HepG2 (cell line): Measurements from ENCODE around the gene STX10. TPM values are rescaled to one million over a fixed set of nuclear protein-coding genes. Genes with fewer than 3 reads are reported as not detected.

ENCODE experiments used
- ARNT ChIP-seq: fragments of 450-650 bp; IDR thresholded peaks from 2 replicates; pipeline ENCODE4 v1.6.1; 2017
- CBFB ChIP-seq: sonication (generic); formaldehyde crosslinking; IDR thresholded peaks from 2 replicates; pipeline ENCODE4 v1.4.0; 2020; ENCODE audit warnings: missing genetic modification reagents
- FOXP1 ChIP-seq, 2 experiments: fragments of 450-650 bp in 1 of 2; IDR thresholded peaks; 2 replicates each; pipeline ENCODE4 v1.6.1; 2017 to 2018; ENCODE audit warnings: antibody characterized with exemption in 1 of 2
- GMEB2 ChIP-seq: IDR thresholded peaks from 2 replicates; pipeline ENCODE4 v1.6.1; 2016; ENCODE audit warnings: missing biosample characterization, missing genetic modification reagents, low read depth
- HDAC1 ChIP-seq: sonication (generic); formaldehyde crosslinking; IDR thresholded peaks from 2 replicates; pipeline ENCODE4 v1.5.1; 2020; ENCODE audit warnings: mild to moderate bottlenecking, missing genetic modification reagents
- KDM1A ChIP-seq: IDR thresholded peaks from 2 replicates; pipeline ENCODE4 v1.6.1; 2016; ENCODE audit warnings: missing compliant biosample characterization
- NAIF1 ChIP-seq: sonication (generic); formaldehyde crosslinking; IDR thresholded peaks from 2 replicates; pipeline ENCODE4 v1.5.0; 2020; ENCODE audit warnings: mild to moderate bottlenecking, missing genetic modification reagents, borderline replicate concordance
- NCOA2 ChIP-seq: sonication (generic); formaldehyde crosslinking; IDR thresholded peaks from 2 replicates; pipeline ENCODE4 v1.8.0; 2022; ENCODE audit warnings: inconsistent platforms
- NR2F2 ChIP-seq: IDR thresholded peaks from 2 replicates; pipeline ENCODE4 v1.6.1; 2012; ENCODE audit warnings: low read depth, inconsistent platforms, borderline replicate concordance
- PAXIP1 ChIP-seq: sonication (generic); formaldehyde crosslinking; conservative IDR thresholded peaks from 2 replicates; pipeline ENCODE4 v1.4.0; 2020; ENCODE audit warnings: mild to moderate bottlenecking, missing genetic modification reagents, moderate library complexity
- PHF21A ChIP-seq: sonication (generic); formaldehyde crosslinking; IDR thresholded peaks from 2 replicates; pipeline ENCODE4 v1.5.0; 2020; ENCODE audit warnings: mild to moderate bottlenecking, missing genetic modification reagents
- POGZ ChIP-seq: sonication (generic); formaldehyde crosslinking; IDR thresholded peaks from 2 replicates; pipeline ENCODE4 v1.4.0; 2020; ENCODE audit warnings: mild to moderate bottlenecking, missing genetic modification reagents
- RARA ChIP-seq: IDR thresholded peaks from 2 replicates; pipeline ENCODE4 v1.6.1; 2016; ENCODE audit warnings: missing genetic modification reagents, missing compliant biosample characterization
- TBX3 ChIP-seq: fragments of 450-650 bp; IDR thresholded peaks from 2 replicates; pipeline ENCODE4 v1.6.1; 2017; ENCODE audit warnings: antibody characterized with exemption, mild to moderate bottlenecking, inconsistent platforms, borderline replicate concordance
- ZBTB14 ChIP-seq: sonication (generic); formaldehyde crosslinking; IDR thresholded peaks from 2 replicates; pipeline ENCODE4 v1.4.0; 2020; ENCODE audit warnings: missing genetic modification reagents
- ZBTB7A ChIP-seq: sonication (generic); formaldehyde crosslinking; IDR thresholded peaks from 2 replicates; pipeline ENCODE4 v1.8.0; 2022; ENCODE audit warnings: mild to moderate bottlenecking, missing genetic modification reagents
- ZNF3 ChIP-seq: IDR thresholded peaks from 2 replicates; pipeline ENCODE4 v1.7.0; 2017; ENCODE audit warnings: inconsistent platforms
- ZNF350 ChIP-seq: sonication (generic); formaldehyde crosslinking; IDR thresholded peaks from 2 replicates; pipeline ENCODE4 v1.4.0; 2020; ENCODE audit warnings: mild to moderate bottlenecking, low read depth, missing genetic modification reagents, borderline replicate concordance
- ZNF770 ChIP-seq: sonication (generic); formaldehyde crosslinking; IDR thresholded peaks from 2 replicates; pipeline ENCODE4 v1.5.0; 2020; ENCODE audit warnings: mild to moderate bottlenecking, missing genetic modification reagents
- polyA plus RNA-seq, 8 experiments: library from polyadenylated mRNA; depleted of rRNA in 3 of 8; stranded (reverse) in 7 of 8; unstranded in 1 of 8; fragments of >200 nt; fragmentation: Illumina TruSeq in 4 of 8; extraction: Trizol in 4 of 8; gene quantifications; 2 replicates each; pipeline versions ENCODE4 v1.2.1 to v1.2.3, GENCODE V29; 2011 to 2016; ENCODE audit warnings: low read depth in 4 of 8, missing spikeins in 1 of 8, mixed read lengths in 1 of 8; ENCODE audit not compliant: insufficient read depth in 1 of 8
- total RNA-seq, 5 experiments: library from RNA; depleted of rRNA; stranded (reverse); fragments of >200 nt; fragmentation: Illumina TruSeq; extraction: Trizol; gene quantifications; 2 replicates each; pipeline ENCODE4 v1.2.3, GENCODE V29; 2016; ENCODE audit warnings: low read depth in 1 of 5
- TF ChIP-seq, protein P1 (sequence below): sonication (generic); formaldehyde crosslinking; IDR thresholded peaks from 2 replicates; pipeline ENCODE4 v1.8.1; 2023; ENCODE audit warnings: mild to moderate bottlenecking, missing genetic modification reagents, borderline replicate concordance

The STX10 gene
- total and polyA plus RNA-seq, 2 of the 13 experiments (the other 11 are each of a cell fraction or from before 2014, with no cell fraction given) = 47.9 to 66.4 TPM

- TF ChIP-seq CBFB (CRISPR knock-in tag) = no peak
- no peak for TF ChIP-seq ZNF350 (CRISPR knock-in tag)
- TF ChIP-seq ZNF3 = peak; percentile 83
- no peak for TF ChIP-seq NR2F2
- no peak for TF ChIP-seq GMEB2 (CRISPR knock-in tag)
- TF ChIP-seq ZBTB7A (CRISPR knock-in tag) = 0 out of 2 replicates have a peak, but pooled peaks have one; percentile 46
- TF ChIP-seq ZNF770 (CRISPR knock-in tag) = peak; percentile 97
- no peak for TF ChIP-seq RARA (CRISPR knock-in tag)
- peak; percentile 60; the same call in 1 of the 2 replicates for TF ChIP-seq KDM1A
- peak; percentile 81 for TF ChIP-seq HDAC1 (CRISPR knock-in tag)
- no peak for TF ChIP-seq ZBTB14 (CRISPR knock-in tag)
- no peak for TF ChIP-seq FOXP1 (IDR thresholded peaks at IDR 0.05)
- peak; percentile 49; the same call in 1 of the 2 replicates for TF ChIP-seq FOXP1 (CRISPR knock-in tag; IDR thresholded peaks at IDR 0.05)
- TF ChIP-seq ARNT = no peak
- peak; percentile 74; the same call in 1 of the 2 replicates for TF ChIP-seq TBX3
- TF ChIP-seq NCOA2 = 0 out of 2 replicates have a peak, but pooled peaks have one; percentile 14
- TF ChIP-seq, protein P1, sequence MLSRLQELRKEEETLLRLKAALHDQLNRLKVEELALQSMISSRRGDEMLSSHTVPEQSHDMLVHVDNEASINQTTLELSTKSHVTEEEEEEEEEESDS (CRISPR knock-in tag) = peak; percentile 97
- TF ChIP-seq PAXIP1 (CRISPR knock-in tag) = peak; percentile 58; the same call in 1 of the 2 replicates
- no peak for TF ChIP-seq POGZ (CRISPR knock-in tag)
- TF ChIP-seq PHF21A (CRISPR knock-in tag) = peak; percentile 79; the same call in 1 of the 2 replicates
- no peak for TF ChIP-seq NAIF1
These were observed 48.4 kb downstream of the STX10 start (continued) for GRCh38 chr19:13101590-13102415.
